Mucosa of descending colon (tissue), 3 donors: ENCODE measurements around the gene PPP2R2D. TPM values are rescaled to one million over a fixed set of nuclear protein-coding genes. Genes with fewer than 3 reads are reported as not detected.
"Not testable (repeated sequence)": the region's sequence is repeated elsewhere in the genome, so short reads cannot be mapped to it uniquely, and the experiment has no call there.

ENCODE experiments used
- ATAC-seq: fragments of 200-7000 bp; cut with Tn5 transposase; one replicate; pipeline ENCODE4 v1.9.1; 2020; ENCODE audit warnings: mild to moderate bottlenecking, moderate library complexity
- DNase-seq, 3 donors: peaks; one replicate each; pipeline ENCODE4 v3.0.0-alpha.2; 2020
- H3K36me3 ChIP-seq: fragments of 200-600 bp; one replicate; pipeline ENCODE4 v1.8.0; 2021; ENCODE audit warnings: low read depth, mild to moderate bottlenecking
- H3K4me1 ChIP-seq: fragments of 200-600 bp; one replicate; pipeline ENCODE4 v1.8.0; 2021; ENCODE audit warnings: low read depth, mild to moderate bottlenecking
- H3K4me3 ChIP-seq: fragments of 200-600 bp; one replicate; pipeline ENCODE4 v1.8.0; 2021; ENCODE audit warnings: mild to moderate bottlenecking
- H3K9me3 ChIP-seq: fragments of 200-600 bp; one replicate; pipeline ENCODE4 v1.8.0; 2021; ENCODE audit warnings: mild to moderate bottlenecking
- CTCF ChIP-seq: fragments of 200-600 bp; IDR thresholded peaks from one replicate; pipeline ENCODE4 v1.8.0; 2022; ENCODE audit warnings: antibody characterized with exemption, mild to moderate bottlenecking
- intact Hi-C, 2 donors: fragments of 100-400 bp; cut with DNase I in 1 of 2; cut with micrococcal nuclease in 1 of 2; formaldehyde crosslinking; loops; one replicate each; pipeline versions ENCODE4 v1.11.0 to v1.11.1; 2022; cut with DNase I, micrococcal nuclease
- total RNA-seq, 3 donors: library from RNA; stranded (reverse); fragmentation: NEBNext Ultra II Directional in 2 of 3; extraction: Animal tissue kit (Norgen Biotek cat#: 25700) in 2 of 3; gene quantifications; one replicate each; pipeline versions ENCODE4 v1.2.1 to v1.2.4, GENCODE V29; 2021 to 2023
- donor health status: DM: no; HTN: no; CAD: no; lungs with moderate emphysema.
- donor health status: DM: no; HTN: no; CAD: no.
- donor health status: DM: no; HTN: yes; CAD: no.

PPP2R2D gene
- total RNA-seq, 3 donors from 2014 or later = 27.8 to 34.4 (median 33.9) TPM

DNA sequence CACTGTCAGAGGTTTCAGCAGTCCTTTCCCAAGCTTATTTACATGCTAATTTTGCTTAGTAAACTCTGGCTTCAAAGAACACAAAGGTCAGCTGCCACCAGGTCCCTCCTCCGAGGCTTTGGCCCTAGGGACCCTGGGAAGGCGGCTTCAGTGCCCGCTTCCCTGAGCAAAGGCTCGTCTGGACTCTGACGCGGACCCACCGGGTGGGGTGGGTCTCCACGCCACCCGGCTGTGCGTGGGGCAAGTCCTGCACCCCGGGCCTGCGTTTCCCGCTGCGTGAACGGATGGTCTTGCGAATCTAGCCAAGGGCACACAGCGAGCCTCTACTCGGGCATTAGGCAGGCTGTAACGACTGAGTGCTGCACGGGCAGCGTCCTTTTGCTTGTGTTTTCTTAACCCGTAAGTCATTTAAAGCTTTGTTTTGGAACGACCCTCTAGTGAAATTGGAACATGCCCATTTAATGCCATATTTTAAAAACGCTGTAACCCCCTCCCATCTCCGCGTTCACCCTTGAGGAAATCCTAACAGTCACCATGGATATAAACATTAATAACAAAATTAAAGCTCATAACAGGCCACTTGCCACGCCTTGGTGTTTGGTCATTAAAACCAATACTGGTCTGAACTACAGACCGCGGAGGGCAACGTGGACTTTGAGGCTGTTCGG is 80.1 kb downstream of the PPP2R2D start:
- Histone ChIP-seq H3K4me1 (peaks cover 5% of the 10 kb centered on the region), H3K4me3 (peak overlapping the region; percentile 42), H3K9me3 (no peaks in the 10 kb centered on the region), H3K36me3 (no peaks in the 10 kb centered on the region)
- TF ChIP-seq CTCF = no peak
- DNase-seq = no peak
- intact Hi-C loops = no loop called here
- ATAC-seq = no peak

GRCh38 chr10:131981429-131982184 is 80.8 kb downstream of the PPP2R2D start, which contains the start of gene BNIP3:
Gene BNIP3 (minus strand): TSS chr10:131981923. CDS start chr10:131981806, 117 bp downstream.
- H3K4me3 ChIP-seq = peak within 1 kb of the TSS; percentile 42
- TF ChIP-seq CTCF = no peak
- intact Hi-C loops = no loop called here
- H3K9me3 ChIP-seq = no peaks in the 10 kb centered on the region
- H3K36me3 ChIP-seq = no peaks in the 10 kb centered on the region
- DNase-seq = peak; percentile 86 to 95 (median 93)
- peak; percentile 95 for ATAC-seq
- peaks cover 5% of the 10 kb centered on the region for H3K4me1 ChIP-seq

- ATAC-seq = no peak
- intact Hi-C loops = no loop called here
- TF ChIP-seq CTCF = no peak
Measured at GRCh38 chr10:131982185-131982756, 81.5 kb downstream of the PPP2R2D start.

DNA sequence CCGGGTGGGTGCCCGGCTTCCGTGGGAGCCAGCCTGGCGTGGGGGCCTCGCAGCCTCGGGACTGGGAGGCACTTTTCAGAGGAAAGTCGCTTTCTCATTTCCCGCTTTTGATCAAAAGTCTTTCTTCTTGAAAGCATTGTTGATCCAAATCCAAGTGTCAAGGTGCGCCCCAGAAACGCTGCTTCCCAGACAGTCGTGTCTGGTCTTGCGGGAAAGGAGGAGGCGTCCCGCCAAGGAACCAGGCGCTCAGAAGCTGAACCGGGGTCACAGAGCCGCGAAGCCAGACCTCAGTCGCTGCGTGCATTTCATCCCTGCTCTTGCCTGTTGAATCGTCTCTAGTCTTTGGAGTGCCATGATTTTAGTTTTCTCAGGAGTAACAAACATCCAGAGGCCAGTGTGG is 82.0 kb downstream of the PPP2R2D start:
- no peaks in the 10 kb centered on the region for H3K9me3 ChIP-seq
- no peak overlapping the region for H3K4me3 ChIP-seq
- no peak for TF ChIP-seq CTCF
- peaks cover 5% of the 10 kb centered on the region for H3K4me1 ChIP-seq
- H3K36me3 ChIP-seq = no peaks in the 10 kb centered on the region
- no peak for ATAC-seq
- intact Hi-C loops = no loop called here
- no peak for DNase-seq

More at GRCh38 chr10:131982185-131982756, 81.5 kb downstream of the PPP2R2D start:
- H3K4me3 ChIP-seq = peak overlapping the region; percentile 42
- no peak for DNase-seq
- peaks cover 5% of the 10 kb centered on the region for H3K4me1 ChIP-seq
- no peaks in the 10 kb centered on the region for H3K36me3 ChIP-seq
- H3K9me3 ChIP-seq = no peaks in the 10 kb centered on the region

DNA sequence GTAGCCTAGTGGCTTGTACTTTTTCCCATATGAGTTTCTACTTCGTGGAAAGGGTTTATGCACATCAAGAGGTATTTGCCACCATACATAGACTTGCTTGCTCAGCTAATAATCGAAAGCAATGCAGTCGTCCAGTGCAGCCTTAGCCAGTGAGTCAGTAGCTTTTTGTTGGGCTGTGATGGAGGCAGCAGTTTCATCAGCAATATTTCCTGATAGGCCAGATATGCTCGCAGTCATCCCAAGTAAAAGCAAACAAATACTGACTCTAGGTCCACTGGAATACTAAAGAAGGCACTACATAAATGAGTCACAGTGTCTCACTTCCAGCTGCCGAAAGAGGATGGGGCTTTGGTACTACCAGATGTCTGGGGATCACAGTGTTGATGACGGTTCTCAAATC is 83.0 kb downstream of the PPP2R2D start:
- no peak for DNase-seq
- ATAC-seq = no peak

GRCh38 chr10:131986851-131987250 is 86.0 kb downstream of the PPP2R2D start:
- H3K36me3 ChIP-seq, H3K9me3 ChIP-seq, H3K4me1 ChIP-seq, intact Hi-C loops, H3K4me3 ChIP-seq, ATAC-seq, DNase-seq: not testable (repeated sequence)

More for the DNA sequence above, 83.0 kb downstream of the PPP2R2D start:
- Histone ChIP-seq H3K4me3 (no peak overlapping the region), H3K36me3 (no peaks in the 10 kb centered on the region), H3K4me1 (peaks cover 5% of the 10 kb centered on the region), H3K9me3 (no peaks in the 10 kb centered on the region)
- TF ChIP-seq CTCF = no peak
- intact Hi-C loops = no loop called here

- H3K9me3 ChIP-seq, DNase-seq, intact Hi-C loops, ATAC-seq, H3K4me1 ChIP-seq, H3K4me3 ChIP-seq, H3K36me3 ChIP-seq: not testable (repeated sequence)
Measured at GRCh38 chr10:131987301-131987700, 86.5 kb downstream of the PPP2R2D start.

GRCh38 chr10:131987786-131988185 is 87.0 kb downstream of the PPP2R2D start:
- H3K36me3 ChIP-seq, DNase-seq, H3K9me3 ChIP-seq, intact Hi-C loops, H3K4me1 ChIP-seq, ATAC-seq, H3K4me3 ChIP-seq: not testable (repeated sequence)
